ENCODE measurements around the gene DPYSL4. TPM values are rescaled to one million over a fixed set of nuclear protein-coding genes. Genes with fewer than 3 reads are reported as not detected.

Gene DPYSL4
- total RNA-seq, 1 experiment from 2014 or later, result 9.9 TPM

DNA sequence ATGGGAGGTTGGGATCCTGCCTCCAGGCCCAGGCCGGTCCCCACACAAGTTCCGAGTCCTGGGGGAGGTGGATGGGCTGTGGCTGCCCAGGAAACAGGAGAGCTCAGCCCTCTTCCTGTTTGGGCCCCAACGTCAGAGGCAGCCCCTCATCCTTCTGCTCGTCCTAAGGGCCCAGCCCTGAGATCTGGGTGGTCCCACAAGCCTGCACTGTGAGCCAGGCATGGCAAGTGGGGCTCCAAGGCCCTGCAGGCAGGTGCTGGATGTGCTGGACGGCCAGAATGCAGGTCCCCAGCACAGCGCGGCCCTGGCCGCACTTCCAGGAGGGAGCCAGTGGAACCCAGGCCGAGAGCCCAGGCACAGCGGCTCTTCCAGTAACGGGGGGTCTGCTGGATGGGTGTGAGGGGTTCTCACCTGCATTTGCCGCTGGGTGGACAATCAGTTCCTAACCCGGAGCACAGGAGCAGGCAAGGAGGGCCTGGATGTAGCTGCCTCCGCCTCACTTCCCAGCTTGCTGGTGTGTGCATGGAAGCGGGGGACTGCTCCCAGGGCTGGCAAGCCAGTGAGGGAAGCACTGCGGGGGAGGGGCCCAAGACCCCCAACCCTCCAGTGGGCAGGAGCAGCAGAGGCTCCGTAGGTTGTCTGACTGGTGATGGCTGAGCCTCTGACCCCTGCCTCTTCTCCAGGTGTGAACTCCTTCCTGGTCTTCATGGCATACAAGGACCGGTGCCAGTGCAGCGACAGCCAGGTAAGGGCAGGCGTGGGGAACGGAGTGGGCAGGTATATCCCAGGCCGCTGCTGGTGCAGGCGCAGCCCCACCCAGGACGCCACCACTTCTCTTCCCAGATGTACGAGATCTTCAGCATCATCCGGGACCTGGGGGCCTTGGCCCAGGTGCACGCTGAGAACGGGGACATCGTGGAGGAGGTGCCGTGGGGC is 9.7 kb downstream of the DPYSL4 start:
- Histone ChIP-seq H3K36me3 (ENCODE audit: control insufficient read depth, insufficient read depth, low read length) (no peaks in the 10 kb centered on the region), H3K27ac (ENCODE audit: low read length) (no peak overlapping the region), H3K9me3 (ENCODE audit: control insufficient read depth, insufficient read depth, low read depth, low read length) (no peaks in the 10 kb centered on the region), H3K4me3 (ENCODE audit: low read depth in 2 of 2, low read length in 2 of 2) (no peak overlapping the region), H3K27me3 (ENCODE audit: control insufficient read depth, insufficient read depth, low read length) (no peaks in the 10 kb centered on the region), H3K4me1 (ENCODE audit: control insufficient read depth, insufficient read depth, low read length) (no peaks in the 10 kb centered on the region)
- no peak for TF ChIP-seq TCF7L2 (IDR thresholded peaks at IDR 0.05; ENCODE audit: low read depth, low read length)
- no peak for TF ChIP-seq SIN3A (IDR thresholded peaks at IDR 0.05; ENCODE audit: borderline replicate concordance, insufficient read depth, low read depth, low read length)
- TF ChIP-seq, protein P1, sequence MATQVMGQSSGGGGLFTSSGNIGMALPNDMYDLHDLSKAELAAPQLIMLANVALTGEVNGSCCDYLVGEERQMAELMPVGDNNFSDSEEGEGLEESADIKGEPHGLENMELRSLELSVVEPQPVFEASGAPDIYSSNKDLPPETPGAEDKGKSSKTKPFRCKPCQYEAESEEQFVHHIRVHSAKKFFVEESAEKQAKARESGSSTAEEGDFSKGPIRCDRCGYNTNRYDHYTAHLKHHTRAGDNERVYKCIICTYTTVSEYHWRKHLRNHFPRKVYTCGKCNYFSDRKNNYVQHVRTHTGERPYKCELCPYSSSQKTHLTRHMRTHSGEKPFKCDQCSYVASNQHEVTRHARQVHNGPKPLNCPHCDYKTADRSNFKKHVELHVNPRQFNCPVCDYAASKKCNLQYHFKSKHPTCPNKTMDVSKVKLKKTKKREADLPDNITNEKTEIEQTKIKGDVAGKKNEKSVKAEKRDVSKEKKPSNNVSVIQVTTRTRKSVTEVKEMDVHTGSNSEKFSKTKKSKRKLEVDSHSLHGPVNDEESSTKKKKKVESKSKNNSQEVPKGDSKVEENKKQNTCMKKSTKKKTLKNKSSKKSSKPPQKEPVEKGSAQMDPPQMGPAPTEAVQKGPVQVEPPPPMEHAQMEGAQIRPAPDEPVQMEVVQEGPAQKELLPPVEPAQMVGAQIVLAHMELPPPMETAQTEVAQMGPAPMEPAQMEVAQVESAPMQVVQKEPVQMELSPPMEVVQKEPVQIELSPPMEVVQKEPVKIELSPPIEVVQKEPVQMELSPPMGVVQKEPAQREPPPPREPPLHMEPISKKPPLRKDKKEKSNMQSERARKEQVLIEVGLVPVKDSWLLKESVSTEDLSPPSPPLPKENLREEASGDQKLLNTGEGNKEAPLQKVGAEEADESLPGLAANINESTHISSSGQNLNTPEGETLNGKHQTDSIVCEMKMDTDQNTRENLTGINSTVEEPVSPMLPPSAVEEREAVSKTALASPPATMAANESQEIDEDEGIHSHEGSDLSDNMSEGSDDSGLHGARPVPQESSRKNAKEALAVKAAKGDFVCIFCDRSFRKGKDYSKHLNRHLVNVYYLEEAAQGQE (IDR thresholded peaks at IDR 0.05; ENCODE audit: insufficient read depth in 1 of 2, low read depth in 2 of 2, low read length in 1 of 2), result no peak
- TF ChIP-seq CTCF (IDR thresholded peaks at IDR 0.05), result no peak
- no peak for TF ChIP-seq POLR2AphosphoS5 (IDR thresholded peaks at IDR 0.05; ENCODE audit: low read depth, low read length)
- intact Hi-C loops (cut with micrococcal nuclease; ENCODE audit: unreplicated experiment) (no loop called here), in situ Hi-C loops (cut with HindIII; ENCODE audit: low pct_unique_long_range_greater_than_20kb, low sequenced_read_pairs) (no loop called here)
- no TSS peak for BruUV-seq (replicated peaks)
- CTCF ChIA-PET, result no interaction called here
- ATAC-seq (no peak), DNase-seq (ENCODE audit: low read depth, low spot score) (no peak)
- POLR2A ChIA-PET, result no interaction called here

DNA sequence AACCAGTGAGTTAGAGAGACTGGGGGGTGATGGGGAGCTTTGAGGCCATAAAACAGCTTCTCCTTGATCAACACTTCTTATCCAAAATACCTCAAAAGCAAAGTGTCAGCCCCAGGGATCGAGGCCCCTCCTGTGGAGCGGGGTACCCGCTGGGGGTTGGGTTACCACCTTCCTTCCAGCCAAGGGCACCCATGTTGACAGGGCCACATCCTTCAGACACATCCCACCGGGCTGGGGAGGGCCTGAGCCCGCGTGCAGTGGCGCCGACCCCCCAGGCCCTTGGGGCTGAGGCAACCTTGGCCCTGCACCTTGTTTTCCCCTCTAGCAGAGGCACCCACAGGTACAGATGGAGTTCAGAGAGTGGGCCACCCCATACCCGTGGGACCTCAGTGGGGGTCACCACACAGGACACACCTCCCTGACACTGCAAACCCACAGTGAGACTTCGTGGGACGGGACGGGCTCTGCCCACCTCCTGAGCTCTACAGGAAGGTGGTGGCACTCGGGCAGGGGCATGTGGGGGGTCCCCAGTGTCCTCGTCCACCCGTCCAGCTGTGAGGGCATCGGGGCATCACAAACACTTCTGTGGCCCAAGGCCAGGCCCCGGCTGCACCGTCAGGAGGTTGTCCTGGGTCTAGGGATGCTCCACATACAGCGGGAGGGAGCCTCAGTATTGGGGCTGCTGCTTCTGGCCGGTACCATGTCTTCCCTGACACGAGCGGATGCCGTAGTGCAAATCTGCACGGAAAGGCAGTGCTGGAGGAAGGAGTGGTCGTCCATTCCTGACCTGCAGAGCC is 10.7 kb downstream of the DPYSL4 start:
- intact Hi-C loops (cut with micrococcal nuclease; ENCODE audit: unreplicated experiment) (no loop called here), in situ Hi-C loops (cut with HindIII; ENCODE audit: low pct_unique_long_range_greater_than_20kb, low sequenced_read_pairs) (no loop called here)
- no TSS peak for BruUV-seq (replicated peaks)
- ChIA-PET POLR2A (no interaction called here), CTCF (no interaction called here)
- no peaks in the 10 kb centered on the region for H3K36me3 ChIP-seq (ENCODE audit: control insufficient read depth, insufficient read depth, low read length)
- H3K4me1 ChIP-seq (ENCODE audit: control insufficient read depth, insufficient read depth, low read length), result no peaks in the 10 kb centered on the region
- ATAC-seq, result no peak
- H3K27me3 ChIP-seq (ENCODE audit: control insufficient read depth, insufficient read depth, low read length), result no peaks in the 10 kb centered on the region
- no peak overlapping the region for H3K27ac ChIP-seq (ENCODE audit: low read length)
- no peak for DNase-seq (ENCODE audit: low read depth, low spot score)
- no peaks in the 10 kb centered on the region for H3K9me3 ChIP-seq (ENCODE audit: control insufficient read depth, insufficient read depth, low read depth, low read length)
- TF ChIP-seq POLR2AphosphoS5 (IDR thresholded peaks at IDR 0.05; ENCODE audit: low read depth, low read length) (no peak), SIN3A (IDR thresholded peaks at IDR 0.05; ENCODE audit: borderline replicate concordance, insufficient read depth, low read depth, low read length) (no peak), CTCF (IDR thresholded peaks at IDR 0.05) (no peak), TCF7L2 (IDR thresholded peaks at IDR 0.05; ENCODE audit: low read depth, low read length) (no peak)
- TF ChIP-seq, protein P1 (IDR thresholded peaks at IDR 0.05; ENCODE audit: insufficient read depth in 1 of 2, low read depth in 2 of 2, low read length in 1 of 2), result no peak
- no peak overlapping the region for H3K4me3 ChIP-seq (ENCODE audit: low read depth in 2 of 2, low read length in 2 of 2)

All from Panc1 (cell line).